Skin of body (tissue), 2 donors: ENCODE results near the gene HERC3. TPM values are rescaled to one million over a fixed set of nuclear protein-coding genes. Genes with fewer than 3 reads are reported as not detected.
A peak's percentile ranks its signal among the peaks of the same experiment; 100 is the strongest.
"Not testable (repeated sequence)": the region's sequence is repeated elsewhere in the genome, so short reads cannot be mapped to it uniquely, and the experiment has no call there.

Experiments used
- DNase-seq: peaks from one replicate; lab custom pipeline; 2025; lab: John Stamatoyannopoulos, UW
- total RNA-seq: library from RNA; depleted of rRNA; stranded (reverse); fragments of >200 nt; gene quantifications from one replicate; pipeline ENCODE4 v1.2.3, GENCODE V29; 2014

HERC3 gene
- total RNA-seq, 1 donor from 2014 or later: 26.1 TPM

- DNase-seq: no peak
Measured at GRCh38 chr4:88606832-88607231, 14.6 kb downstream of the HERC3 start.

DNA sequence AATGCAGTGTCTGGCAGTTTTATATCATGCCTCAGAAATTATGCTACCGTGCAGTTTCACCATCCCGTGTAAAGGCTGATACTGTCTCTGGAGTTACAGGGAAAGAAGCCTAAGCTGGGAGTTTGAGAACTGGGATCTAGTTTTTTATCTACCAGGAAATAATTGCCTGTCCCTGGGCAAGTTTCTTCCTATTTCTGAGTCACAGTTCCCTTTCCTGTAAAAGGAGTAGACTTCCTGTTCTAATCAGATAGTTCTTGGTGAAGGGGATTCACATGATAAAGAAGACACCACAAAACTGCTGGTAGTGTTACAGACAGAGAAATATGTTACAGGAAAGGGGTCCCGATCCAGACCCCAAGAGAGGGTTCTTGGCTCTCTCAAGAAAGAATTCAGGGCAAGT, 17.1 kb downstream of the HERC3 start:
- no peak for DNase-seq

DNA sequence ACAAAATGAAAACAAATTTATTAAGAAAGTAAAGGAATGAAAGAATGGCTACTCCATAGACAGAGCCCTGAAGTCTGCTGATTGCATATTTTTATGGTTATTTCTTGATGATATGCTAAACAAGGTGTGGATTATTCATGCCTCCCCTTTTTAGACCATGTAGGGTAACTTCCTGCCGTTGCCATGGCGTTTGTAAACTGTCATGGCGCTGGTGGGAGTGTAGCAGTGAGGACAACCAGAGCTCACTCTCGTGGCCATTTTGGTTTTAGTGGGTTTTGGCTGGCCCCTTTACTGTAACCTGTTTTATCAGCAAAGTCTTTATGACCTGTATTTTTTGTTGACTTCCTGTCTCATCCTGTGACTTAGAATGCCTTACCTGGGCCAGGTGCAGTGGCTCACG, 17.5 kb downstream of the HERC3 start:
- not testable (repeated sequence) for DNase-seq

DNA sequence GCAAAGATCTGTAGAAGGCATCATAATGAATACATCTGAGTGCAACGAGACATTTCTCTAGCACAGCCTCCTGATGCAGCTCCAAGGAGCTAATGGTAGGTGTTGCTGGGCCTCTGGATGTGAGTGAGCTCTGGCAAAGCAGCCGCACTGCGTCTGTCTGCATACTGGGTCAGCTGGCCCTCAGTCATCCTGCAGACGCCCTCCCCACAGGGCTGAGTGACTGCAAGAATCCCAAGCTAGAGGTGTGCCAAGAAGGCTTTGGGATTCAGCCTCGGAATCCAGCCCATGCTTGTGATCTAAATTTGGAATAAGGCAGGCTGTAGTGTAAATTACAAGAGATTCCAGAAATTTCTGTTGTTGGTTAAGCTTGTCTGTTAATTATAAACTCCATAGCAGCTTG, 18.5 kb downstream of the HERC3 start:
- DNase-seq: peak; percentile 21

- DNase-seq: no peak
Measured at GRCh38 chr4:88613417-88613875, 21.2 kb downstream of the HERC3 start.

DNA sequence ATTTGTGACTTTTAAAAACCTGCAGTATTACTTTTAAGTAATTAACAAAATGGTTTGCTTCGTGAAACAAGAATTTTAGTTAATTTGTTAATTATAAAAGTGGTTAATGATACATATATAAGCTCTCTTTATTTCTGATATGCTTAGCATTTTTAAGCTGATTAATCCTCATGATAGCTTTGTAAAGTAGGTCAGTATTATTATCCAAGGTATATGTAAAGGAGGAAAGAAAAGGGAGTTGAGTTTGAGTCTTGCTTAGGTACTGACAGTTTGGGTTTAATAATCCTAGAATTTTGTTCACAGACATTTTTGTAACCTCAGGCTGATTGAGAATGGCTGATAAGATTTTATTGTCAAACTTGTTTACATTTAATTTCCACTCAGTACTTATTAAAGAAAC, 21.8 kb downstream of the HERC3 start:
- no peak for DNase-seq

- DNase-seq: no peak
Measured at GRCh38 chr4:88616275-88617150, 24.2 kb downstream of the HERC3 start.

- DNase-seq: no peak
Measured at GRCh38 chr4:88618782-88619485, 26.7 kb downstream of the HERC3 start.

- no peak for DNase-seq
Measured at GRCh38 chr4:88619971-88620370, 27.7 kb downstream of the HERC3 start.

GRCh38 chr4:88621763-88622327, 29.6 kb downstream of the HERC3 start:
- DNase-seq: no peak

GRCh38 chr4:88623097-88623496, 30.8 kb downstream of the HERC3 start:
- no peak for DNase-seq

DNA sequence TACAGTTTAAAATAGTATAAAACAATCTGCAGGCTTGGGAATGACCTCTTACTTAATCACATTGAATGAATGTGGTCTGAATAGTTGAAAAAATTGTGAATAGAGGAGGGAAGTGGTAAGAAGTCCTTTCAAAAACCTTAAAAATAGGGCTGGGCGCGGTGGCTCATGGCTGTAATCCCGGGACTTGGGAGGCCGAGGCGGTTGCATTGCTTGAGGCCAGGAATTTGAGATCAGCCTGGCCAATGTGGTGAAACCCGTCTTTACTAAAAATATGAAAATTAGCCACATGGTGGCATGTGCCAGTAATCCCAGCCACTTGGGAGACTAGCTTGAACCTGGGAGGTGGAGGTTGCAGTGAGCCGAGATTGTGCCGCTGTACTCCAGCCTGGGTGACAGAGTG, 36.5 kb downstream of the HERC3 start:
- no peak for DNase-seq

- no peak for DNase-seq
Measured at GRCh38 chr4:88629826-88630225, 37.5 kb downstream of the HERC3 start.

- DNase-seq: no peak
Measured at GRCh38 chr4:88630756-88631155, 38.5 kb downstream of the HERC3 start.

- no peak for DNase-seq
Measured at GRCh38 chr4:88643932-88644331, 51.7 kb downstream of the HERC3 start.

DNA sequence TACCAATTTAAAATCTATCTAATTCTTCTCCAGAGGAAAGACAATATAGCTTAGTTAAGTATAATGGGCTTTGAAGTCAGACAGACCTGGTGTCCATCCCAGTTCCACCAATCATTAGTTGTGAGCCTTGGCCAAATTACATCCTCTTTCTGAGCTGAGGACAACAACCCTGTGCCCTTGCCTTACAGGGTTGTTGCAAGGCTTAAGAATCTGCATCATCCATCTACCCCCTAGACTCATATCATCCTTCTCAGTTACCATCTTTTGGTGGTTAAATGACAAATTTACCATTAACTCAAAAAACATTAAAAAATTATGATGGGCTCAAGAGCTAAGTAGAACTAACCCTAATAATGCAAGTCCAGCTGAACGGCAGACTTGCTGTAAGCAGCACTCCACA, 53.7 kb downstream of the HERC3 start:
- no peak for DNase-seq

- no peak for DNase-seq
Measured at GRCh38 chr4:88646528-88647280, 54.4 kb downstream of the HERC3 start.

GRCh38 chr4:88649716-88650115, 57.4 kb downstream of the HERC3 start:
- DNase-seq: no peak

DNA sequence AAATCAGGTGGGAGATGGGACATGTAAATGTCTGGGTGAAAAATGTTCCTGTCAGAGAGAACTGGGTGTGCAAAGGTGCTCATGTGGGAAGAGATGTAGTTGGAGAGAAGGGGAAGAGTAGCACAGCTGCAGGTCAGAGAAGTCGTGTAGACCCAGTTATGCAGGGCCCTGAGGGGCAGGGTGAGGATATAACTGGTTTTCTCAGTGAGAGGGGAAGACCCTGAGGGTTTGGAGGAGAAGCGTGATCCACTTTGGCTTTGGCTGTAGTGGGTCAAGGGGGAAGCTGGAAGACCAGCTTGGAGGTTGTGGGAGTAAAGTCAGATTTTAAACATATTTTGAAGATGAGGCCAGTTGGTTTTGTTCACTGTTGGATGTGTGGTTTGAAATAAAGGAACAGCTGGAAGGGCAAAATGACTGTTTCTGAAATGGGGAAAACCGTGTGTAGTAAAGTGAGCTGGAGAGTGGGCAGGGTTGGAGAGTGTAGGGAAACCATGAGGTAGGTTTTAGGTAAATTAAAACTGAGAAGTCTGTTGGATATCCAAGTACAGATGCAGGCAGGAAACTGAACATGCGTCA, 61.2 kb downstream of the HERC3 start:
- no peak for DNase-seq

GRCh38 chr4:88655226-88655625, 62.9 kb downstream of the HERC3 start:
- no peak for DNase-seq
